ENCODE data around the gene HOXB6.

Gene HOXB6

DNA sequence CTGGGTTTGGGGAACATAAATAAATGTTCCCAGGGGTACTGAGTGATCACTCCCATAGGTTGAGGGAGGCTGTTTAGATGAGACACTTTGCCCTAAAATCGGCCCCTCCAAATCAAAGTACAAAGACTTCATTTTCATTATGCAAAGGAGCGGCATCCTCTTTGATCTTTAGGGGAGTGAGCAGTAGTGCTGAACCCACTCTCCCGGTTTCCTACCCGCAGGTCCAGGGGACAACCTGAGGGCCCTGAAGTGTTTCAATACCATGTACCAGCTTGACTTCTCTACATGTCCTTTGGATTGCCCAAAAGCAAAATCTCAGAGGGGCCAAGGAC is 3.6 kb downstream of the HOXB6 start:
- H3K27me3 ChIP-seq (replicated peaks; ENCODE audit: control insufficient read depth, insufficient read depth, low read length) = no peaks in the 10 kb centered on the region
- H3K9me3 ChIP-seq (ENCODE audit: control insufficient read depth, low read length) = no peaks in the 10 kb centered on the region

DNA sequence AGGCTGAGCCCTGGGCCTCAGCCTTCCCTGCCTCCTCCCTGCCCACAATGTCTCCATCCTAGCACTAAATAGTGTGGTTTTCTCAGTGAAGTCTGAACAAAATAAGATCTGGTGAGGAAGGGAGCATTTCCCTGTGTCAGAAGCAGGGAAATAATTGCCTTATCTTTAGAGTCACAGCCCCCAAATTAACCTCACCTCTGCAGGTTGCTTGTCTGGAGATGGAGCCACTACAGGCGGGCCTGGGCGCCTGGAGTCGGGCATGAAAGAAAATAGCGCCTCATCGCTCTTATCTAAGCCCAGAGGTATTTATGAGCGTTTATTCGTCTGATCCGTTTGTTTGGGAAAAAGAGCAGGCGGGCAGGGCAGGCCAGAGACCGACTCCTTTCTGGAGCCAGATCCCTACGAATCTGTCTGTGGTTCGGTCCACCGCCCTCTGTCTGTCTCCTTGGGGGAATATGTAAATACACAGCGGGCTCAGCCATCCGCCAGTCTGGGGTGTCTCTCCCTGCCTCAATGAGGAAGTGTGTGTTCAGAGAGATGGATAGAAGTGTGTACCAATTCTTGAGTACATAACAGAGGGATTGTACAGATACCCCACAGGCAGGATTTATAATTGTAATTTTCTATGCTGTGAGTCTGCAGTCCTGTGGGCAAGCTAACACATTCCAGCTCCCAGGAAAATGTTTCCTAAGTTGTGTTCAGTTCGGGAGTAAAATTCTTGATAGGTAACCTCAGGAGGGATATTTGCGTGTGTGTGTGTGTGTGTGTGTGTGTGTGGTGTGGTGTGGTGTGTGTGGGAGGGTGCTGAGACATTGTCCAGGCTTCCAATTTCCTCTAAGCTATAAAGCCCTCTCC is 4.3 kb downstream of the HOXB6 start:
- DNase-seq (ENCODE audit: low read depth) = no peak
- H3K27me3 ChIP-seq (replicated peaks; ENCODE audit: control insufficient read depth, insufficient read depth, low read length) = no peaks in the 10 kb centered on the region
- no peaks in the 10 kb centered on the region for H3K9me3 ChIP-seq (ENCODE audit: control insufficient read depth, low read length)
- no peak overlapping the region for H3K9ac ChIP-seq (ENCODE audit: low read length)
- peaks cover 10% of the 10 kb centered on the region for H3K36me3 ChIP-seq (ENCODE audit: control insufficient read depth, insufficient read depth, low read length, severe bottlenecking)
- no peak overlapping the region for H3K4me3 ChIP-seq (ENCODE audit: low read length)
- peaks cover 46% of the 10 kb centered on the region for H3K4me1 ChIP-seq (ENCODE audit: control insufficient read depth, insufficient read depth, low read length)

More for the DNA sequence above, 3.6 kb downstream of the HOXB6 start:
- Histone ChIP-seq H3K4me3 (ENCODE audit: low read length) (peak overlapping the region; percentile 95), H3K9ac (ENCODE audit: low read length) (peak overlapping the region; percentile 97), H3K4me1 (ENCODE audit: control insufficient read depth, insufficient read depth, low read length) (peaks cover 50% of the 10 kb centered on the region), H3K36me3 (ENCODE audit: control insufficient read depth, insufficient read depth, low read length, severe bottlenecking) (peaks cover 3% of the 10 kb centered on the region)
- DNase-seq (ENCODE audit: low read depth) = no peak

DNA sequence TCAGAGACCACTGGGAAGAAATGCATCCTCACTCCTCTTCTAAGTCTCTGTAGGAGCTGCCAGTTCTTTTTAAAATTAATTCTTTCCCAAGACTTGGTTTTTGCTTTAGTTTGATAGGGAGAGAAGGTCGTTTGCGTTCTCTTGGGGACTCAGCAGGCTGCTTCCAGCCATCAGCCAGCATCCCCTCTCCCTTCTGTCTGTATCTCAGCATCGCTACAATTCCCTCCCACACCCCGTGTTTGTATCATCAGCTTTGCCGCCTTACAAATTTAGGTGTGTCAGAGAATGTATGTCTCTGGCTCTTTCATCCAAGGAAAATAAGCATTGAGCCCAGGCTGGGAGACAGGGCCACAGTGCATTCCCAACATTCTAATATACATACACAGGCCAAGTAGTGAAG is 5.4 kb downstream of the HOXB6 start:
- H3K4me1 ChIP-seq (ENCODE audit: control insufficient read depth, insufficient read depth, low read length) = peaks cover 49% of the 10 kb centered on the region
- H3K36me3 ChIP-seq (ENCODE audit: control insufficient read depth, insufficient read depth, low read length, severe bottlenecking) = peaks cover 18% of the 10 kb centered on the region
- H3K9me3 ChIP-seq (ENCODE audit: control insufficient read depth, low read length) = no peaks in the 10 kb centered on the region
- H3K9ac ChIP-seq (ENCODE audit: low read length) = no peak overlapping the region
- DNase-seq (ENCODE audit: low read depth) = no peak
- no peak overlapping the region for H3K4me3 ChIP-seq (ENCODE audit: low read length)
- H3K27me3 ChIP-seq (replicated peaks; ENCODE audit: control insufficient read depth, insufficient read depth, low read length) = no peaks in the 10 kb centered on the region

DNA sequence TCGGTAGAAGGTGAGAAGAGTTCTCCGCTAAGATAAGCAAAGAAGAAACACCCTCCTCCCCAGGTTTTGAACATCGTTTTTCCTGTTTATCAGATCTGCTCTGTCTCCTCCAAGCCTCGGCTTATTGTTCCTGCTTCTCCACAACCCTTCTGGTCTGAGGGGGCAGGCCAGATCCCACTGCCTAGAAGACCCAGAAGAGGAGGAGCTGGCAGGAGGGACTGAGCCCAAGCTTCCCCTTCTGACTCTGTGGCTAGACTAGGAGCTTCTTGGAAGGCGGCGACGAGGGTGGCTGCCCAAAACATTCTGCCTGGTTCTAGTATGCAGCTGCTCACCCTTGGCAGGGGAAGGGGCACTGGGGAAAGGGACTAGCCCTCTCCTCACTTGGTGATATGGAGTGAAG is 6.0 kb downstream of the HOXB6 start:
- H3K9me3 ChIP-seq (ENCODE audit: control insufficient read depth, low read length) = no peaks in the 10 kb centered on the region
- DNase-seq (ENCODE audit: low read depth) = no peak
- peak overlapping the region; percentile 96 for H3K9ac ChIP-seq (ENCODE audit: low read length)
- peak overlapping the region; percentile 89 for H3K4me3 ChIP-seq (ENCODE audit: low read length)
- no peaks in the 10 kb centered on the region for H3K27me3 ChIP-seq (replicated peaks; ENCODE audit: control insufficient read depth, insufficient read depth, low read length)
- peaks cover 18% of the 10 kb centered on the region for H3K36me3 ChIP-seq (ENCODE audit: control insufficient read depth, insufficient read depth, low read length, severe bottlenecking)
- peaks cover 53% of the 10 kb centered on the region for H3K4me1 ChIP-seq (ENCODE audit: control insufficient read depth, insufficient read depth, low read length)

DNA sequence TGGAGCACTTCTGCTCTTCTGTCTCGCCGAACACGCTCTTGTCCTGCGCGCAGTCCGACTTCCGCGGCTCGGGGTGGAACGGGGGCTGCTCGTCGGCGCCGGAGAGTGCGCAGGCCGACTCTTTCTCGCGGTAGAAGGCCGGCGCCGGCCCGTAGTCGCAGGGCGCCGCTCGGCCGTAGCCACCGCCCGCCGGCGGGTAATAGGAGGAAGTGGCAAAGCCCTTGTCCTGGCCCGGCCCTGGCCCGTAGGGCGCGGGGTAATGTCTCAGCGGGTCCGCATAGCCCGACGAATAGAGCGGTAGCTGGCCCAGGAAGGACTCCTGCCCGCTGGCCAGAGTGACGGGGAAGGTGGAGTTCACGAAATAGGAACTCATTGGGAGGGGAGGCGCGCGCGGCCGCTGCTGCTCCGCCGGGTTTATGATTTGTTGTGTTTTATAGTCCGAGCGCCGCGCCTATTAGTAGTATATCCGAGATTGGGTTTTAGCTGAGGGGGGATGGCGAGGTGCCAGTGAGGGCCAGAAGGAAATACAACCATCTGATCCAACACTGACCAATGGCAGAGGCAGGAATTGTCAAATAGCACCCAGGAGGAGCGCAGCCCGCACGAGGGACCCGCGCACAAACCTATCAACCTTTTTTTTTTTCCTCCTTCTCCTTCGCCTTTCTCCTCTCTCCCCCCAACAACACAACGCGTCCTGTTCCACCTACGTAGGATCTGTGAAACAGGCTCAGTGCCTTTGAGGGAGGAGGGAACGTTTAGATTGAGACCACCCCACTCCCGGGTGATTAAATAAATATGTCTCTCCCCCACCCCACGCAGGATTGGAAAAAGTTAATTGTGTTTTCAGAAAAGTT is 6.8 kb downstream of the HOXB6 start:
- Histone ChIP-seq H3K27me3 (replicated peaks; ENCODE audit: control insufficient read depth, insufficient read depth, low read length) (no peaks in the 10 kb centered on the region), H3K4me1 (ENCODE audit: control insufficient read depth, insufficient read depth, low read length) (peaks cover 49% of the 10 kb centered on the region), H3K9me3 (ENCODE audit: control insufficient read depth, low read length) (no peaks in the 10 kb centered on the region), H3K36me3 (ENCODE audit: control insufficient read depth, insufficient read depth, low read length, severe bottlenecking) (peaks cover 18% of the 10 kb centered on the region), H3K4me3 (ENCODE audit: low read length) (peak overlapping the region; percentile 89), H3K9ac (ENCODE audit: low read length) (peak overlapping the region; percentile 96)
- no peak for DNase-seq (ENCODE audit: low read depth)

DNA sequence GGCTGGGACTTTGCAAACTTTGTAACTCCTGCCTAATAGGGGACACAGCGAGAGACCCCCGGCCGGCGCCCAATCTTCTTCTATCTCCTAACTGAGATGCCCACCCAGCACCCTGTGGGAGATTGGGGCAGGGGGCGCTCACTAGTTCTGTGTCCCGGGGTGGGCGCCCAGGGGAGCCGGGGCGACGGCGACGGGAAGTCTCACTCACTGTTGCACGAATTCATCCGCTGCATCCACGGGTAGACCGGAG is 7.3 kb downstream of the HOXB6 start:
- peaks cover 18% of the 10 kb centered on the region for H3K36me3 ChIP-seq (ENCODE audit: control insufficient read depth, insufficient read depth, low read length, severe bottlenecking)
- DNase-seq (ENCODE audit: low read depth) = no peak
- peak overlapping the region; percentile 89 for H3K4me3 ChIP-seq (ENCODE audit: low read length)
- no peaks in the 10 kb centered on the region for H3K27me3 ChIP-seq (replicated peaks; ENCODE audit: control insufficient read depth, insufficient read depth, low read length)
- no peaks in the 10 kb centered on the region for H3K9me3 ChIP-seq (ENCODE audit: control insufficient read depth, low read length)
- peaks cover 47% of the 10 kb centered on the region for H3K4me1 ChIP-seq (ENCODE audit: control insufficient read depth, insufficient read depth, low read length)
- H3K9ac ChIP-seq (ENCODE audit: low read length) = peak overlapping the region; percentile 96

DNA sequence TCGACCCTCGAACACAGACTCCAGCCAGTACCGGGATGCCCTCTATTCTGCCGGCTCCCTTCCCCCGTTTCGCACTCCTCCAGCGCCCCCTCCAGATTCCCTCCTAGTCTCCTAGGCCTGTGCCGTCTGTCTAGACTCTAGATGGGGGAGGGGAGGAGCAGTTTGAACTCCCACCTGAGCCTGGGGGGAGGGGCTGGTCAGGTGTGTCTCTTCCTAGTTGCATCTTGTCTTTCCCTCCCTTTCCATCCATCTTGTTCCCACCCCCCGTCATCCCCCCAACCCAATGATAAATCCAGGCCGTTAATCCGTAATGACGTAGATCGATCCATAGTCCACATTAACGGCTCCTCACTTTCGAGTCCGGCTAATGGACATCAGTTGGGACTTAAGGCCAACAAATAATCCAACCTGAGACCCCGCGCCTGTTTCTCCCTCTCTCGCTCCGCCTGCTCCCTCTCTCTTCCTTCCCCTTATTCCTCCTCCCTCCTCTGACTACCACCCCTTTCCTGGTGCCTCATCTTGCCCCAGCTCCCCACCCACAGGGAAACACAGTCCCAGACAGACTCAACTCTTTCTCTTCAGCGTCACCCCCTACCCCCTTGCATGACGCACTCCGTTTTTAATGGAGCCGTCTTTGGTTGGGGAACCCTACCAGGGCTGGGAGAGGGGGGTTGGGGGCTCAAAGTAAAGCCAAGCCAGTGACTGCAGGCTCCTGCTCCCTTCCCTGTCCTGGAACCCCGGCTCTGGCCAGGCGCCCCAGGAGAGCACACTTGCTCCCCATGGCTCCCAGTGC is 7.9 kb downstream of the HOXB6 start:
- peak overlapping the region; percentile 89 for H3K4me3 ChIP-seq (ENCODE audit: low read length)

DNA sequence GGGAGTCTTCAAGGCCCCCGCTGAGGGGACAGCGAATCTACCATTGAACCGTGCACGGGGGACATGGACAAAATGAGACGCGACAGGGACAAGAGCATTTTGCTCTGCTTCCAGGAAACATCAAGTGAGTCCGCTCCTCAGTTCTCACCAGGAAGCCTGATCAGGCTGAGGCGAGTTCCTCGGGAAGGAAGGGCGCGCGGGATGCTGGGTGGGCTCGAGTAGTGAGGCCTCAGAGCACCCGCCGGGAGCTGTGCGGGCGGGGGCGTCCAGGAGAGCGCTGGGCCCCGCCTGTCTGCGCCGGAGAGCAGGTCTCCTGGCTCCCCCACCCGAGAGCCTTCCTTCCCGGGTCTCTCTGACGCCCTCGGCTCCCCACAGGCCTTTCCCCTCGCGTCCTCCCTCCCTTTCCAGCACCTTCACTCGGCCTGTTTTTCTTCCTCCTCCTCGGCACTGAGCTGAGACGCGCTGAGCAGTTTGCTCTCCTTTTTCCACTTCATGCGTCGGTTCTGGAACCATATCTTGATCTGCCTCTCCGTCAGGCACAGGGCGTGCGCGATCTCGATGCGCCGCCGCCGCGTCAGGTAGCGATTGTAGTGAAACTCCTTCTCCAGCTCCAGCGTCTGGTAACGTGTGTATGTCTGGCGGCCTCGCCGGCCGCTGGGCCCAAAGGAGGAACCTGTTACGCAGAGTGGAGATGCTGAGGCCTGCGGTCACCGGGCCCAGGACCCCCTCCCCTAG is 8.6 kb downstream of the HOXB6 start:
- no peaks in the 10 kb centered on the region for H3K9me3 ChIP-seq (ENCODE audit: control insufficient read depth, low read length)
- peak overlapping the region; percentile 89 for H3K4me3 ChIP-seq (ENCODE audit: low read length)
- H3K9ac ChIP-seq (ENCODE audit: low read length) = peak overlapping the region; percentile 96
- DNase-seq (ENCODE audit: low read depth) = no peak
- peaks cover 38% of the 10 kb centered on the region for H3K4me1 ChIP-seq (ENCODE audit: control insufficient read depth, insufficient read depth, low read length)
- H3K27me3 ChIP-seq (replicated peaks; ENCODE audit: control insufficient read depth, insufficient read depth, low read length) = no peaks in the 10 kb centered on the region
- H3K36me3 ChIP-seq (ENCODE audit: control insufficient read depth, insufficient read depth, low read length, severe bottlenecking) = peaks cover 18% of the 10 kb centered on the region

More for the DNA sequence above, 7.9 kb downstream of the HOXB6 start:
- Histone ChIP-seq H3K4me1 (ENCODE audit: control insufficient read depth, insufficient read depth, low read length) (peaks cover 45% of the 10 kb centered on the region), H3K27me3 (replicated peaks; ENCODE audit: control insufficient read depth, insufficient read depth, low read length) (no peaks in the 10 kb centered on the region), H3K36me3 (ENCODE audit: control insufficient read depth, insufficient read depth, low read length, severe bottlenecking) (peaks cover 18% of the 10 kb centered on the region), H3K9ac (ENCODE audit: low read length) (peak overlapping the region; percentile 96), H3K9me3 (ENCODE audit: control insufficient read depth, low read length) (no peaks in the 10 kb centered on the region)
- DNase-seq (ENCODE audit: low read depth) = no peak

DNA sequence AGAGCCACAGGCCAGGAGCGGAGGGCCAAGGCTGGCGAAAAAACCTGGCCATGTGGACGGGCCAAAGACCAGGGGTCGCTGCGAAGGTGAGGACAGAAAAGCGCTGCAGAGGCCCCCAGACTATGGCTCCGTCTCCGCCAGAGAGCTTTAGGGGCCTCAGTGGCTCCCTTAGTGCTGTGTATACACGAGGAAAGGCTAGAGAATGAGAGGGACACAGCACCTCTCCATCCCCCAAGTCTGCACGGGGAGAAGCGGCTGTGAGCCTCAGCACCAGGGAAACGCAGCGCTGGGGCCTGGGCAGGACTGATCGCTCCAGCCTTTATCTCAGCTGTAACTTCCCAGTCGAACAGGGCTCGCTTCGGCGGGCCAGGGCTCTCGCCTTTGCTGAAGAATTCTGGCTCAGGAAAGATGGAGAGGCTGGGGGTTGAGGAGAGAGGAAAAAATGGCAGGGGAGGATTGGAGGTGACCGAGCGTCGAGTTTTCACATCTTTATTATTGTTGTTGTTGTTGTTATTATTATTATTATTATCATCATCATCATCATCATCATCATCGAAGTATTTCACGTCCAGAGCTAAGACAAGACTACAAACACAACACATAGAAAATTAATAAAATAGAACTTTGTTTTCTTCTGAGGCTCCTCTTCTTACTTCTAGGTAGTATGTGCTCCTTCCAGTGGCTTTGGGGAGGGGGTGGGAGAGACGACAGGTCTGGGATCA is 9.3 kb downstream of the HOXB6 start:
- H3K4me1 ChIP-seq (ENCODE audit: control insufficient read depth, insufficient read depth, low read length) = peaks cover 35% of the 10 kb centered on the region

DNA sequence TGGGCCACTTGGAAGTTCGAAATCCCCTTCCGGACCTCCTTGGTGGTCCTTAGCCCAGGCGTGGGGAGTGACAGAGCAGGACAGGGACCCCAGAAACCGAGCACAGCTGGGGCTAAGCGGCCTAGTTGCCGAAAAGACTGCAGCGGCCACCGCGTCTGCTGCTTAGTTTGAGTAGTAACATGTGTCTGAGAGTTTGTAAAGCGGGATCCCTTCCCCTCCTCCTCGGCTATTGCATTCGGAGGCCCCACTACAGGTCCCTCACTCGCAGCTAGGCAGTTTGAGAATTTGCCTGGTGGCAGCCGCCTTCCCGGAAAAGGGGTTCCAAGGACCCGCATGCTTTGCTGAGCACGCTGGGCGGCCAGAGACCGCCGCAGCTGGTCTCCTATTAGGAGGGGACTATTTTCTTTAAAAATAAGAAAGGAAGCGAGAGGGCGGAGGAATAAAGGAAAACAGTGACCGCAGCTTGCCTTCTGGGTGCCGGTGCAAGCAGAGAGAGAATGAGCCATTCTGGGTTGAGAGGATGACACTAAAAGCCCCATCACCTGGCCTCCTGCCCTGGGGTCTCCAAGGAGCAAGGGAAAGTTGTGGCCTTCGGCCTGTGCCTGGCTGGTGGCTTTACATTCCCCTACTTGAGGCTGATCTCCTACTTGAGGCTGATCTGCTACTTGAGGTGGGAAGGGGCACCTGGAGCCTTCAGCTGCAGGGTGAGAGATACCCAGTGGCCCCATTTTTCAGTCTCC is 10.1 kb downstream of the HOXB6 start:
- Histone ChIP-seq H3K4me1 (ENCODE audit: control insufficient read depth, insufficient read depth, low read length) (peaks cover 35% of the 10 kb centered on the region), H3K9me3 (ENCODE audit: control insufficient read depth, low read length) (no peaks in the 10 kb centered on the region), H3K27me3 (replicated peaks; ENCODE audit: control insufficient read depth, insufficient read depth, low read length) (no peaks in the 10 kb centered on the region), H3K9ac (ENCODE audit: low read length) (peak overlapping the region; percentile 75), H3K4me3 (ENCODE audit: low read length) (peak overlapping the region; percentile 52), H3K36me3 (ENCODE audit: control insufficient read depth, insufficient read depth, low read length, severe bottlenecking) (peaks cover 22% of the 10 kb centered on the region)
- DNase-seq (ENCODE audit: low read depth) = no peak

More for the DNA sequence above, 9.3 kb downstream of the HOXB6 start:
- DNase-seq (ENCODE audit: low read depth) = no peak
- Histone ChIP-seq H3K36me3 (ENCODE audit: control insufficient read depth, insufficient read depth, low read length, severe bottlenecking) (peaks cover 20% of the 10 kb centered on the region), H3K27me3 (replicated peaks; ENCODE audit: control insufficient read depth, insufficient read depth, low read length) (no peaks in the 10 kb centered on the region), H3K9ac (ENCODE audit: low read length) (peak overlapping the region; percentile 75), H3K4me3 (ENCODE audit: low read length) (peak overlapping the region; percentile 89), H3K9me3 (ENCODE audit: control insufficient read depth, low read length) (no peaks in the 10 kb centered on the region)
